Suprapubic skin (tissue), 4 donors: ENCODE results near the gene C3orf22.

Experiments used
- CTCF ChIP-seq, 2 donors: fragments of 200-600 bp in 1 of 2; fragments of 450-650 bp in 1 of 2; sonication (generic) in 1 of 2; IDR thresholded peaks; one replicate each; pipeline ENCODE4 v1.5.1; 2016 to 2019; ENCODE audit warnings: antibody characterized with exemption in 2 of 2, mild to moderate bottlenecking in 1 of 2, moderate library complexity in 1 of 2
- POLR2A ChIP-seq, 2 donors: fragments of 450-650 bp; IDR thresholded peaks; one replicate each; pipeline ENCODE4 v1.6.1; 2017; ENCODE audit warnings: antibody characterized with exemption in 2 of 2, mild to moderate bottlenecking in 2 of 2, moderate library complexity in 2 of 2
- POLR2AphosphoS5 ChIP-seq, 3 donors: sonication (generic); formaldehyde crosslinking; IDR thresholded peaks; one replicate each; pipeline ENCODE4 v1.6.1; 2017; ENCODE audit warnings: antibody characterized with exemption in 3 of 3

- TF ChIP-seq CTCF (IDR thresholded peaks at IDR 0.05) (no peak), POLR2AphosphoS5 (IDR thresholded peaks at IDR 0.05) (no peak), POLR2A (IDR thresholded peaks at IDR 0.05) (no peak)
These were observed 29.1 kb downstream of the C3orf22 start for GRCh38 chr3:126529585-126530170.
